H1 (cell line): ENCODE measurements around the gene IRF4. TPM values are rescaled to one million over a fixed set of nuclear protein-coding genes. Genes with fewer than 3 reads are reported as not detected.

Experiments
- CTCF ChIA-PET: fragments of 300-600 bp; sonication (Branson Sonifier 250); formaldehyde crosslinking; loops from one replicate; lab custom pipeline; 2021; ENCODE audit not compliant: partially characterized antibody; lab: Charles Lee
- POLR2A ChIA-PET: fragments of 300-600 bp; sonication (Branson Sonifier 250); formaldehyde crosslinking; loops from one replicate; lab custom pipeline; 2021; ENCODE audit warnings: inconsistent platforms; ENCODE audit not compliant: partially characterized antibody; lab: Charles Lee
- DNase-seq, 2 experiments: peaks; one replicate each; pipeline versions ENCODE4 v3.0.0 to v3.0.0-alpha.2; 2010 to 2022; ENCODE audit warnings: low spot score in 2 of 2, low read depth in 1 of 2, mixed read lengths in 1 of 2
- FAIRE-seq: peaks from 2 replicates; lab custom pipeline; 2011; peaks lifted over from hg19 to GRCh38; lab: Jason Lieb, UNC
- H2AFZ ChIP-seq: 2 replicates; pipeline ENCODE4 v1.8.1; 2012; ENCODE audit warnings: low read length, inconsistent platforms
- H2AK5ac ChIP-seq: 2 replicates; pipeline ENCODE4 v1.6.1; 2013; ENCODE audit warnings: low read depth, low read length
- H2BK120ac ChIP-seq: replicated peaks from 2 replicates; pipeline ENCODE3; 2013; ENCODE audit warnings: low read depth, low read length, inconsistent platforms
- H2BK12ac ChIP-seq: 2 replicates; pipeline ENCODE4 v1.6.1; 2013; ENCODE audit warnings: low read depth, low read length
- H2BK15ac ChIP-seq: 2 replicates; pipeline ENCODE4 v1.6.1; 2013; ENCODE audit warnings: low read length
- H2BK20ac ChIP-seq: 2 replicates; pipeline ENCODE4 v1.6.1; 2013; ENCODE audit warnings: low read length
- H2BK5ac ChIP-seq: 2 replicates; pipeline ENCODE4 v1.6.1; 2013; ENCODE audit warnings: low read depth, low read length
- H3K14ac ChIP-seq: 2 replicates; pipeline ENCODE4 v1.6.1; 2013; ENCODE audit warnings: inconsistent platforms; ENCODE audit not compliant: insufficient read length
- H3K18ac ChIP-seq: 2 replicates; pipeline ENCODE4 v1.6.1; 2013; ENCODE audit warnings: low read length; ENCODE audit errors: extremely low read depth
- H3K23ac ChIP-seq: 2 replicates; pipeline ENCODE4 v1.6.1; 2013; ENCODE audit warnings: inconsistent platforms; ENCODE audit not compliant: insufficient read length
- H3K23me2 ChIP-seq: 2 replicates; pipeline ENCODE4 v1.6.1; 2013; ENCODE audit warnings: low read depth, low read length
- H3K27ac ChIP-seq: 2 replicates; pipeline ENCODE4 v1.6.1; 2011; ENCODE audit warnings: low read depth, low read length, inconsistent platforms
- H3K27me3 ChIP-seq, 4 experiments: replicated peaks in 1 of 4; 1 replicate in 1 of 4; 2 replicates in 3 of 4; pipeline versions ENCODE4 v1.6.1 to v1.8.1; 2011 to 2013; ENCODE audit warnings: low read length in 3 of 4, mild to moderate bottlenecking in 3 of 4, inconsistent platforms in 2 of 4, mixed read lengths in 2 of 4, moderate library complexity in 1 of 4; ENCODE audit not compliant: control insufficient read depth in 3 of 4, insufficient read depth in 3 of 4; ENCODE audit errors: extremely low read depth in 1 of 4
- H3K36me3 ChIP-seq, 4 experiments: 2 replicates each; pipeline versions ENCODE4 v1.6.1 to v1.8.1; 2011 to 2013; ENCODE audit warnings: mild to moderate bottlenecking in 4 of 4, low read length in 3 of 4, moderate library complexity in 2 of 4, control low read depth in 1 of 4, inconsistent platforms in 1 of 4; ENCODE audit not compliant: insufficient read depth in 4 of 4, control insufficient read depth in 2 of 4
- H3K4ac ChIP-seq: replicated peaks from 2 replicates; pipeline ENCODE3; 2013; ENCODE audit warnings: low read length, low read depth, mixed read lengths, inconsistent platforms; ENCODE audit not compliant: insufficient read length
- H3K4me1 ChIP-seq, 4 experiments: replicated peaks in 1 of 4; 1 replicate in 1 of 4; 2 replicates in 3 of 4; pipeline versions ENCODE4 v1.6.1 to v1.8.1; 2011 to 2013; ENCODE audit warnings: low read length in 3 of 4, inconsistent platforms in 2 of 4, mixed read lengths in 1 of 4; ENCODE audit not compliant: insufficient read depth in 4 of 4, control insufficient read depth in 3 of 4
- H3K4me2 ChIP-seq, 2 experiments: 2 replicates each; pipeline versions ENCODE4 v1.6.1 to v1.8.1; 2011 to 2013; ENCODE audit warnings: low read depth in 2 of 2, low read length in 2 of 2, control low read depth in 1 of 2, inconsistent platforms in 1 of 2, mild to moderate bottlenecking in 1 of 2; ENCODE audit not compliant: insufficient read depth in 1 of 2
- H3K4me3 ChIP-seq, 4 experiments: fragments of 200-600, 300-600 bp in 1 of 4; sonication (generic), shearing (Covaris generic), sonication (Bioruptor Twin) in 1 of 4; 2 replicates each; pipeline versions ENCODE4 v1.5.1 to v1.8.1; 2011 to 2016; ENCODE audit warnings: low read length in 4 of 4, low read depth in 3 of 4, control low read depth in 2 of 4, inconsistent platforms in 2 of 4, mild to moderate bottlenecking in 2 of 4, mixed read lengths in 1 of 4, moderate library complexity in 1 of 4; ENCODE audit not compliant: insufficient read depth in 2 of 4; ENCODE audit errors: extremely low read depth in 1 of 4
- H3K56ac ChIP-seq: replicated peaks from 2 replicates; pipeline ENCODE3; 2013; ENCODE audit warnings: low read depth, mild to moderate bottlenecking, mixed read lengths, low read length, inconsistent platforms; ENCODE audit not compliant: insufficient read length
- H3K79me1 ChIP-seq: 2 replicates; pipeline ENCODE4 v1.6.1; 2013; ENCODE audit warnings: low read depth, low read length, control low read depth
- H3K79me2 ChIP-seq, 2 experiments: 2 replicates each; pipeline versions ENCODE4 v1.6.1 to v1.8.1; 2012 to 2013; ENCODE audit warnings: low read length in 2 of 2, mild to moderate bottlenecking in 2 of 2, inconsistent platforms in 1 of 2; ENCODE audit not compliant: insufficient read depth in 2 of 2, control insufficient read depth in 1 of 2
- H3K9ac ChIP-seq, 4 experiments: replicated peaks in 1 of 4; 1 replicate in 1 of 4; 2 replicates in 3 of 4; pipeline versions ENCODE4 v1.6.1 to v1.8.1; 2011 to 2013; ENCODE audit warnings: low read depth in 3 of 4, low read length in 3 of 4, control low read depth in 2 of 4, mild to moderate bottlenecking in 2 of 4, moderate library complexity in 2 of 4, inconsistent platforms in 1 of 4; ENCODE audit errors: extremely low read depth in 1 of 4
- H3K9me3 ChIP-seq, 2 experiments: 2 replicates each; pipeline versions ENCODE4 v1.6.1 to v1.8.1; 2012 to 2013; ENCODE audit warnings: mild to moderate bottlenecking in 2 of 2, moderate library complexity in 2 of 2, control low read depth in 1 of 2, inconsistent platforms in 1 of 2, low read depth in 1 of 2, low read length in 1 of 2, mixed read lengths in 1 of 2; ENCODE audit not compliant: insufficient read depth in 2 of 2
- H4K20me1 ChIP-seq, 2 experiments: replicated peaks in 1 of 2; 2 replicates each; pipeline versions ENCODE3 to v1.8.1; 2011 to 2013; ENCODE audit warnings: inconsistent platforms in 2 of 2, low read length in 2 of 2, mild to moderate bottlenecking in 1 of 2; ENCODE audit not compliant: insufficient read depth in 2 of 2, control insufficient read depth in 1 of 2
- H4K5ac ChIP-seq: 2 replicates; pipeline ENCODE4 v1.6.1; 2013; ENCODE audit warnings: low read length, low read depth, mixed read lengths, inconsistent platforms; ENCODE audit not compliant: insufficient read length
- H4K8ac ChIP-seq: 2 replicates; pipeline ENCODE4 v1.8.0; 2013; ENCODE audit warnings: mild to moderate bottlenecking, moderate library complexity, low read length, inconsistent platforms; ENCODE audit not compliant: insufficient read depth; ENCODE audit errors: extremely low read depth
- H4K91ac ChIP-seq: replicated peaks from 2 replicates; pipeline ENCODE3; 2013; ENCODE audit warnings: low read length, mixed read lengths, inconsistent platforms; ENCODE audit not compliant: insufficient read length
- HDAC2 ChIP-seq, 2 experiments: fragments of 300-600 bp in 1 of 2; sonication (generic) in 1 of 2; IDR thresholded peaks; 2 replicates each; pipeline ENCODE4 v1.6.1; 2011 to 2012; ENCODE audit warnings: low read depth in 2 of 2, low read length in 2 of 2, mild to moderate bottlenecking in 2 of 2, moderate library complexity in 2 of 2, borderline replicate concordance in 1 of 2, inconsistent platforms in 1 of 2
- JUND ChIP-seq: IDR thresholded peaks from 2 replicates; pipeline ENCODE4 v1.6.1; 2011; ENCODE audit warnings: mild to moderate bottlenecking, improper control_type of control experiment, low read length
- KDM1A ChIP-seq: fragments of 200-600, 300-600 bp; sonication (generic); IDR thresholded peaks from 2 replicates; pipeline ENCODE4 v1.7.1; 2016; ENCODE audit warnings: mild to moderate bottlenecking, low read length, borderline replicate concordance
- NANOG ChIP-seq: IDR thresholded peaks from 2 replicates; pipeline ENCODE4 v1.6.1; 2011; ENCODE audit warnings: low read length, low read depth, mild to moderate bottlenecking, inconsistent platforms; ENCODE audit not compliant: insufficient read depth, poor library complexity, severe bottlenecking
- RFX5 ChIP-seq: IDR thresholded peaks from 2 replicates; pipeline ENCODE4 v1.6.1; 2011; ENCODE audit warnings: low read depth, low read length, improper control_type of control experiment, borderline replicate concordance
- SRF ChIP-seq: IDR thresholded peaks from 2 replicates; pipeline ENCODE4 v1.6.1; 2011; ENCODE audit warnings: mild to moderate bottlenecking, low read depth, low read length, moderate library complexity
- SUZ12 ChIP-seq: fragments of 200-600 bp; sonication (generic); IDR thresholded peaks from 2 replicates; pipeline ENCODE4 v1.6.1; 2012; ENCODE audit warnings: mild to moderate bottlenecking, inconsistent platforms, low read length, moderate library complexity, mixed read lengths
- WGBS, 2 experiments: shearing (Covaris generic) in 1 of 2; methylation state at CpG; one replicate each; pipeline versions ENCODE4 v1.1.6 to v1.1.7; 2013 to 2015; ENCODE audit warnings: low lambda C conversion rate in 2 of 2, mixed read lengths in 2 of 2, inconsistent platforms in 1 of 2, low coverage in 1 of 2, missing lambda C conversion rate in 1 of 2; ENCODE audit not compliant: insufficient replicate concordance in 2 of 2, insufficient coverage in 1 of 2, insufficient read length in 1 of 2; ENCODE audit errors: extremely low coverage in 1 of 2, missing lambda C conversion rate in 1 of 2; 5-methylcytosine and 5-hydroxymethylcytosine counted together
- polyA plus RNA-seq, 7 experiments: library from polyadenylated mRNA; depleted of rRNA in 3 of 7; stranded (reverse) in 5 of 7; unstranded in 2 of 7; fragments of >200 nt in 5 of 7; fragments of 200-250 nt in 2 of 7; gene quantifications; 1 replicate in 5 of 7; 2 replicates in 1 of 7; 4 replicates in 1 of 7; pipeline versions ENCODE4 v1.2.1 to v1.2.3, GENCODE V29; 2011 to 2013; ENCODE audit warnings: missing spikeins in 2 of 7, mixed read lengths in 2 of 7
- total RNA-seq: library from RNA; stranded (reverse); fragmentation: NEBNext Ultra II Directional; extraction: Animal tissue kit (Norgen Biotek cat#: 25700); gene quantifications from 2 replicates; pipeline ENCODE4 v1.2.1, GENCODE V29; 2021
- TF ChIP-seq, protein P1 (sequence below): IDR thresholded peaks from 2 replicates; pipeline ENCODE4 v1.6.1; 2011; ENCODE audit warnings: low read depth, mild to moderate bottlenecking, low read length; ENCODE audit not compliant: insufficient read depth
- TF ChIP-seq, protein P2 (sequence below): IDR thresholded peaks from 2 replicates; pipeline ENCODE4 v1.6.1; 2012; ENCODE audit warnings: inconsistent platforms

The IRF4 gene
- total and polyA plus RNA-seq, 2 of the 8 experiments (the other 6 are each of a cell fraction or from before 2014, with no cell fraction given) = 0.77 to 2.1 TPM

DNA sequence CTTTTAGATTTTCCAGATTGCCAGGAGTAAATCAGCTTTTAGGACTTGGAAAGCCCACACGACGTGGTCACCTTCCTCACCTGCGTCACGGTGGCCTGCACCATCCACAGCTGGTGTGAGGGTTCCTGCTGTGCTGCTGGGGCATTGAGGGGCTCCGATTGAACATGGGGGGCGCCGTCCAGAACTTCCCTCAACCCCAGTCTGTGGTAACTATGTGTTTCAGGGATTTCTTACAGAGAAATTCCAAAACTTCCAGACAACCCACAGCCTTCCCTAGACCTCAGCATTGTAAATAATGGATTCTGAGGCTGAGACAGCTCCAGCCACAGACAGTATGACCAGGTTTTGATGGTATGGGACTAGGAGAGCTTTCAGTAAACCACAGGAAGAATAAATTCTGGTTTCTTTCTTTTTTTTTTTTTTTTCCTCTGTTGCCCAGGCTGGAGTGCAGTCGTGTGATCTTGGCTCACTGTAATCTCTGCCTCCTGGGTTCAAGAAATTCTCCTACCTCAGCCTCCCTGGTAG is 46.7 kb upstream of the IRF4 start:
- Histone ChIP-seq H3K79me2 (no peaks in the 10 kb centered on the region), H4K5ac (no peak overlapping the region), H3K4ac (no peak overlapping the region), H3K9ac (no peak overlapping the region), H3K4me3 (no peak overlapping the region), H3K79me1 (peaks cover 3% of the 10 kb centered on the region; the same call in 1 of the 2 replicates), H3K27ac (no peak overlapping the region), H3K4me1 (no peaks in the 10 kb centered on the region), H2AK5ac (no peak overlapping the region), H2BK12ac (no peak overlapping the region), H3K27me3 (no peaks in the 10 kb centered on the region; a peak in 2 of 7 replicates), H2BK15ac (no peak overlapping the region), H3K18ac (no peak overlapping the region), H2BK120ac (no peak overlapping the region)
- DNase-seq (no peak), FAIRE-seq (no peak)
- CTCF ChIA-PET = interaction anchor here (0.6 to 1.2 kb wide), 2 partner anchors 11 to 17 kb away, joined by 3 to 4 read pairs; no protein-coding TSS in a partner anchor
- POLR2A ChIA-PET = interaction anchor here (0.9 kb wide), 1 partner anchor 13 kb away, joined by 3 read pairs; no protein-coding TSS in a partner anchor
- no peak for TF ChIP-seq HDAC2 (IDR thresholded peaks at IDR 0.05; ENCODE audit: borderline replicate concordance in 1 of 2, low read depth in 2 of 2, low read length in 2 of 2)
- no peak for TF ChIP-seq JUND
- TF ChIP-seq NANOG = no peak
- no peak for TF ChIP-seq KDM1A
- TF ChIP-seq, protein P1, sequence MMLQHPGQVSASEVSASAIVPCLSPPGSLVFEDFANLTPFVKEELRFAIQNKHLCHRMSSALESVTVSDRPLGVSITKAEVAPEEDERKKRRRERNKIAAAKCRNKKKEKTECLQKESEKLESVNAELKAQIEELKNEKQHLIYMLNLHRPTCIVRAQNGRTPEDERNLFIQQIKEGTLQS = no peak
- TF ChIP-seq SUZ12 = no peak
- TF ChIP-seq, protein P2, sequence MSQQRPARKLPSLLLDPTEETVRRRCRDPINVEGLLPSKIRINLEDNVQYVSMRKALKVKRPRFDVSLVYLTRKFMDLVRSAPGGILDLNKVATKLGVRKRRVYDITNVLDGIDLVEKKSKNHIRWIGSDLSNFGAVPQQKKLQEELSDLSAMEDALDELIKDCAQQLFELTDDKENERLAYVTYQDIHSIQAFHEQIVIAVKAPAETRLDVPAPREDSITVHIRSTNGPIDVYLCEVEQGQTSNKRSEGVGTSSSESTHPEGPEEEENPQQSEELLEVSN = no peak
- no peak for TF ChIP-seq RFX5
- no peak for TF ChIP-seq SRF
- TF ChIP-seq, all 59 proteins: peak for 0
- WGBS, 2 experiments = 83% methylated on average over 7 of the region's 8 CpGs; no CpG with 5 or more reads in 1 of the 2 experiments
- Histone ChIP-seq H3K4me2 (no peak overlapping the region), H4K8ac (no peak overlapping the region), H3K23me2 (no peaks in the 10 kb centered on the region; the same call in 1 of the 2 replicates), H4K91ac (no peak overlapping the region), H2BK20ac (no peak overlapping the region), H3K14ac (no peak overlapping the region), H2BK5ac (no peak overlapping the region), H3K23ac (no peak overlapping the region), H4K20me1 (peaks cover 0 to 4% of the 10 kb centered on the region in 2 experiments), H2AFZ (no peak overlapping the region), H3K56ac (no peak overlapping the region), H3K36me3 (no peaks in the 10 kb centered on the region; a peak in 1 of 8 replicates), H3K9me3 (peaks cover 50 to 83% of the 10 kb centered on the region in 2 experiments)
